Effector CD4-positive, alpha-beta T cell (primary cell): Measurements from ENCODE around the gene PHF5A.

Experiments
- DNase-seq: peaks from one replicate; pipeline ENCODE4 v3.0.0-alpha.2; 2020
- total RNA-seq: gene quantifications from one replicate; lab custom pipeline; 2026; lab: John Stamatoyannopoulos, UW

PHF5A gene, protein sequence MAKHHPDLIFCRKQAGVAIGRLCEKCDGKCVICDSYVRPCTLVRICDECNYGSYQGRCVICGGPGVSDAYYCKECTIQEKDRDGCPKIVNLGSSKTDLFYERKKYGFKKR
- 25.1 reads per million, percentile 52 among the genes with 10 or more reads in this experiment for total RNA-seq

GRCh38 chr22:41468381-41469217 lies at the start of gene PHF5A, which contains the start of gene ACO2:
PHF5A (minus strand) TSS chr22:41468692; CDS start chr22:41468653, 39 bp downstream.
ACO2 (plus strand) TSS chr22:41469117; CDS start chr22:41469147, 30 bp downstream.
- DNase-seq: peak; percentile 99

DNA sequence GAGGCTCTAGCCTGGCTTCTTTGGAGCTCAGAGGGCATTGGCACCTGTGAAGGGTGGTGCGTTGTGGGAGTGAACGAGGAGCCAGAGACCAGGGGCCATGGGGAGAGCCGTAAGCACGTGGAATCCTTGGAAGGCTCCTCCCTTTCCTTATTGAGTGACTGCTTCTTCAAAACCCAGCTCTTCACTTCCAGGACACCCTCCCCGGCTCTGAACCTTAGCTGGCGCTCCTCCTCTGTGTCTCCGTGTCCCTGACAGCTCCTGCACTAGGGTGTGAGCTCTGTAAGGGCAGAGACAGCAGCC lies 49.5 kb upstream of the PHF5A start:
- DNase-seq: no peak

DNA sequence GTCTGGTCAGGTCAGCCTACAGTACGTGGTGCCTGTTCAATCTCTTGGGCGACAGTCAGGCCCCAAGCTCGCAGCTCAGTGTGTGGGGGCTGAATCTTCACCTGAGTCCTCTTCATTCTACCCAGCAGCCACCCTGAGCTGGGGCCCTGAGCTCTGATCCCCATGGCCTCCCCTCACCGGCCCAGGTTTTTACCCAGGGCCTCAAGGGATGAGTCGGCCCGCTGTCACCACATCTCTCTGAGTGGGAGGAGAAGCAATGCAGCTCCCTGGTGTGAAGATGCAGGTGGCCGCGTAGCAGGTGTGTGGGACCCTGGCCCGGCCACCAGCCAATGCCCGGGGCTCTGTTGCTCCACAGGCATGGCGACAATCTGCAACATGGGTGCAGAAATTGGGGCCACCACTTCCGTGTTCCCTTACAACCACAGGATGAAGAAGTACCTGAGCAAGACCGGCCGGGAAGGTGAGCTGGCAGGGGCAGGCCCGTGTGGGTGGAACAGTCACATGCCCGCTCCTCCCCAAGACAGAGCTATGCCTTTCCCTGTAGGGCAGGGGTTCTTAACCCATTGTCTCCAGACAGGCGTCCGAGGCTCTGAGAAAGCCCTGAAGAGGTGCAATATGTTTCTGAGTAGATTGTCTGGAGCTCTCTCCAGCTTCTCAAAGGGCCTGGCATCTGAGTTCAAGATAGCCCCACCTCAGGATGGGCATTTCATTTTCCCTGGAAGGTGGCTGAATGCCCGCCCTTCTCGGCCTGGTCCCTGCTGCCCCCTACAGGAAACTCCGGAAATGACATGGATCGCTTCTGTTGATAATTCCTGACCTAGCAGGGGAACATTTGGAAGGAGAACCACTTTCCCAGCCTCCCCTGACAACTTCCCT lies 48.9 kb upstream of the PHF5A start:
- no peak for DNase-seq

DNA sequence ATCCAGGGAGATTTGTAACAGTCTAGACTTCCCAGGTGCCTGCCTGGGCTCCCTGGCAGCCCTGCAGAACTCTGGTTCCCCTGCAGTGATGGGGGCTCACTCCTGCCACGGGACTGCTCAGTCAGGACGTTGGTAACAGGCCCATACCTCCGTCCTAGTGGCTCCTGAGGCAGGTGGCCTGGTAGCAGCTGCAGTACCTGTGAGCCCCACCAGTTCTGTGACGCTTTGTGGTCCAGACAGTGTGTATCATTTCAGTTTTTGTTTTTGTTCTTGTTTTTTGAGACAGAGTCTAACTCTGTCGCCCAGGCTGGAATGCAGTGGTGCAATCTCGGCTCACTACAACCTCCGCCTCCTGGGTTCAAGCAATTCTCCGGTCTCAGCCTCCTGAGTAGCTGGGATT lies 48.0 kb upstream of the PHF5A start:
- no peak for DNase-seq

GRCh38 chr22:41513391-41513790 lies 44.9 kb upstream of the PHF5A start:
- DNase-seq: no peak

DNA sequence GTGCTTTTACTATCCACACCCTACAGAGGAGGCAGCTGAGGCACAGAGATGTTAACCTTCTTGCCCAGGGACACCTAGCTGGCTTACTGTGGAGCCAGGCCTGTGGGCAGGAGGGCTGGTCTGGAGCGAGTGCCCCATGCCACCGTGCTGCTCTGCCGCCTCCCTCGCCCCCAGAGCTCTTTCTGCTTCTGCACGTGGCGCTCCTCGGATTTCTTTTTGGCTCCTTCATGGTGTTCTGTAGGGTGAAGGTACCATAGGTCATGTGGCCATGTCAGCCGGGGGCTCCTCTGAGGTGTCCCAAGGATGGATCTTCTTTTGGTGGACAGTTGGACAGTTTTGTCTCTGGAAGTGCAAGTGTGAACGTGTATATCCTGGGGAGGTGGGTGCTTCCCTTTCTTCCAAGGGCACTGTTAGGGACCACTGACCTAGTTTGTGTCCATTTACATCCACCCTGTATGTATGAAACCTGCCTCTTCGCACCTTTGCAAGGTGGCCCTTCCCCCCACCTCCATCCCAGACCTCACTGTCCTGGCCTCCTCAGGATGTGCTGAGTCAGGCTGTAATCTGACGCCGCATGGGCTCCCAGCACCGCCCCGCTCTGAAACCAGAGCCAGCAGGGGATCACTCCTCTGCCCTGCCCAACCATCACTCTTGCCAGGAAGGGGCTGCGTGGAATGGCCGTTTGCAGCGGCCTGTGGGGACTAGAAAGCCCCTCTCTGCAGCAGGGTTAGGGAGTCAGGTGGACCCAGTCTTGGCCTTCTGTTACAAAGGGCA lies 44.1 kb upstream of the PHF5A start:
- no peak for DNase-seq

DNA sequence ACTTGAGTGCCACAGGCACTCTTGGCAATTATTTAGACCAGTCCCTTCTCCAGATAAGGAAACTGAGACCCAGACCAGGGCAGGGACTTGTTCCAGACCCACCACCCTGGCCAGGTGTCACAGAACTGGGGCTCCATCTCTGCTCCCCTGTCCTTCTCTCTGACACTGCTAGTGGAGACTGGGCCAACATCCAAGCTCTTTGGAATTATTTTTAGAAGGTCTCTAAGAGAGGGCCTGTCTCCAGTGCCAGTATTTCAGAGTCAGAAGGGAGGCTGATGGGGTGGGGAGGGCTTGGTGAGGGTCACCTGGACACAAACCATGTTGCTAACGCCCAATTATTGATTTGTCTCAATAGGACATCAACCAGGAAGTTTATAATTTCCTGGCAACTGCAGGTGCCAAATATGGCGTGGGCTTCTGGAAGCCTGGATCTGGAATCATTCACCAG lies 43.1 kb upstream of the PHF5A start:
- no peak for DNase-seq

- no peak for DNase-seq
Observed at GRCh38 chr22:41508770-41509170, 40.3 kb upstream of the PHF5A start.

GRCh38 chr22:41507330-41508063 lies 39.0 kb upstream of the PHF5A start:
- DNase-seq: no peak

GRCh38 chr22:41505511-41506220 lies 37.2 kb upstream of the PHF5A start:
- DNase-seq: no peak

DNA sequence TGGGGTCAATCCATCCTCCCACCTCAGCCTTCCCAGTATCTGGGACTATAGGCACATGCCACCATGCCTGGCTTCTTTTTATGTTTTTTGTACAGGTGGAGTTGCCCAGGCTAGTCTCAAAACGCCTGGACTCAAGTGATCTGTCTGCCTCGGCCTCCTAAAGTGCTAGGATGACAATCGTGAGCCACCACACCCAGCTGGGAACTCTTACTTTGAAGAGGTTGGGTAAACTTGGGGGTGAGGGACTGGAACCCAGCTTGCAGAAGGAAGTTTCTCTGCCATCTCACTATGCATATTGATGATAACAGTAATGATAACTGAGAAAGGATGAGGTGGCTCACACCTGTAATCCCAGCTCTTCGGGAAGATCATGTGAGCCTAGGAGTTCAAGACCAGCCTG lies 36.3 kb upstream of the PHF5A start:
- no peak for DNase-seq

DNA sequence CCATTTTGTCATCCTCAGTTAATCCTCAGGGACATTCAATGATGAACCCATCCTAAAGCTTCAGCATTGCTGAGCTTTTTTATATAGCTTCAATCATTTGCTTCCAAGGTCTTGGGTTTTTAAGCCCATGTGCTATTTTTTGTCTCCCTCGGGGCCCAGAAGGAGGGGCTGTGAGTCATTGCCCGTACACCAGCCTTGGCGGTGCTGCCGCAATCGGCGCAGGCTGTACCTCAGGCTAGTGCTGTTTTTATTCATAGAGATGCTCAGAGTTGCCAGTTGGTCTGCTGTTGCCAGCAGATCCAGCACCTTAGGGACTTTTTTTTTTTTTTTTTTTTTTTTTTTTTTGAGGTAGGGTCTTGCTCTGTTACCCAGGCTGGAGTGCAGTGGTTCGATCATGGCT lies 35.9 kb upstream of the PHF5A start:
- no peak for DNase-seq

DNA sequence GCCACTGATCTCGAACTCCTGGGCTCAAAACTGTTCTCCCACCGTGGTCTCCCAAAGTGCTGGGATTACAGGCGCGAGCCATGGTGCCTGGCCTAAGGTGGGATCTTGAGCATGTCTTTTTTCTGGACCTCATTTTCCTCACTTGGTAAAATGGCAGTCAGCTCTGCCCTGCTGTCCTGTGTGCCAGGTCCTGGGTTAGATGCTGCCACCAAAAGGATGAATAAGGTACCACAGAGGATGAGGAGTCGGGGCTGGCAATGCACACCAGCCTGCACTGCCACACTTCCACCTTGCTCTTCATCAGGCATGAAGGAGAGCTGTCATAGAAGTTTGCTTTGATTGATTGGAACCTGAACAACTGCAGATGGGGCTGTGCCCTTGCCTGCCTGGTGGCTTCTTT lies 32.7 kb upstream of the PHF5A start:
- DNase-seq: no peak

- DNase-seq: no peak
Observed at GRCh38 chr22:41500303-41500702, 31.8 kb upstream of the PHF5A start.

DNA sequence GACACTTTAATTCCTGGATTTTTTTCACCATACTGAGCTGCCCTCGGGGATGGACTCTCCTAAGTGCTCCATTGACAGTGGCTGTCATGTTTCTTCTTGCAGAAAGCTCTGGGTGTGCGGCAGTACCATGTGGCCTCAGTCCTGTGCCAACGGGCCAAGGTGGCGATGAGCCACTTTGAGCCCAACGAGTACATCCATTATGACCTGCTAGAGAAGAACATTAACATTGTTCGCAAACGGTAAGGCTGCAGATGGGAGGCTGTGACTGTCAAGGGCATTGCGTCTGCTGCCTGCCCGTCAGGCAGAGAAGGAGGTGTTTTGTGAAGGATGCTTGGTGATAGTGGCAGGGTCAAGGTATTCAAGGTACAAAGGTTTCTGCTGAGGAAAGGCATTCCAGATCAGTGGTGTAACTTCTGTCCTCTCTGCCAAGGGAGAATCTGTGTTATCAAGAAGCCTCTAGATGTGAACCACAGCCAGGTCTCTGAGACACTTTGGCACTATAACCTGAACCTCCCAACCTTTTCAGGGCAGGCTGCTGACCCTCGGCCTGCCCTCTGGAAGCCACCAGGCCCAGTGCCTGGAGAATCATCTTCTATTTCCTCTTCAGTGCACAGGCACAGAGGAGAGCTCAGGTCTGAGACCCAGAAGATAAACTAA lies 31.3 kb upstream of the PHF5A start:
- DNase-seq: no peak

- DNase-seq: no peak
Observed at GRCh38 chr22:41498303-41498835, 29.9 kb upstream of the PHF5A start.

DNA sequence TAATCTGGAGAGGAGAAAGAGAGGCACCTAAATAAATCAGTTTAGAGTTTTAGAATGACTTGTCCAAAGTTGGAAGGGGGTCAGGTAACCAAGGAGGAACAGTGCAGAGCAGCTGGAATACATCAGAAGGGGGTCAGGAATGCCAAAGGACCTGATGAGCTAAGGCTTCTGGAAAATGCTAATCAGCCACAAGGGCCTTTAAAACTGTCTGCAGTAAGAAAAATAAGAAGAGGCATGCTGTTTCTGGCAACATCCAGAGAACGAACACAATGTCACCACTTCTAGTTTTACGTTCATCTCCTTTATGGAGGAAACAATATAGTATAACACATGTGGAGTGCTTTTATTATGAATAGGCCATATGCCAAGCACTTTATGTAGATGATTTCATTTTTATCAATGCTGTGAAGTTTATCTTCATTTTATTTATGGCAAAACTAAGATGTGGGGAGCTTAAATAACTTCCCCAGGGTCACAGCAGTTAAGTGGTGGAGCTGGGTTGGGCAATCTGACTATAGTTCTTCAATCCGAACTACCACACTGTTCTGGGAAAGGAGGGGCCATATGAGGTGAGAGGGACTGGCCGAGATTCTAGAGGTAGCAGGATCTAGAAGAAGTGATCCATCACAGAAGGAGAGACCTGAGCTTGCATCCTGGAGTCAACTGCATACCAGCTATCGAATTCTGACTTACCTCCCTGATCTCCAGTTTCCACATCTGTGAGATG lies 23.0 kb upstream of the PHF5A start:
- DNase-seq: no peak

DNA sequence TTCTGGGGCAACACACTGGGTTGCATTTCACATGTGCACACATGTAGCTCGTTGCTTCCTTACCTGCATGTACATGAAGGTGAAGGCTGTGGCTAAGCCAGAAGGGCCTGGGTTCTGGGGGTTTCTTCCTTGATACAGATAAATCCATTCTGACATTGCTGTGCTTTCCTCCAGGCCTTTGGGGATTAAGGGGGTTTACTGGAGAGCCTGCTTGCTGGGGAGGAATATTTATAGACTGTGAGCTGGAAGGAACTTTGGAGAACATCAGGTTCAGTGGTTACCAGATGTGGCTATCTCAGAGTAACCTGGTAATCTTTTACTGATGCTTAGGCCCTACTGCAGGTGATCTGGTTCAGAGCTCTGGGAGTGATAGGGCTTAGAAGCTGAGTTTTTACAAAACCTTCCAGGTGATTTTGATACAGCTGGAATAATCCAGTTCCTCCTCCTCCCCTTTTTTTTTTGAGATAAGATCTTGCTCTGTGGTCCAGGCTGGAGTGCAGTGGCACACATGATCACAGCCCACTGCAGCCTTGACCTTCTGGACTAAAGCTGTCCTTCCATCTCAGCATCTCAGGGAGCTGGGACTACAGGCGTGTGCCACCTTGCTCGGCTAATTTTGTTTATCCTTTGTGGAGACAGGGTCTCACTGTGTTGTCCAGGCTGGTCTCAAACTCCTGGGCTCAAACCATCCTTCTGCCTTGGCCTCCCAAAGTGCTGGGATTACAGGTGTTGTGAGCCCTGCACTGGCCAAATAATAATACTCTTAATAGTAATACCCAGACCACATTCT lies 20.3 kb upstream of the PHF5A start:
- DNase-seq: no peak

DNA sequence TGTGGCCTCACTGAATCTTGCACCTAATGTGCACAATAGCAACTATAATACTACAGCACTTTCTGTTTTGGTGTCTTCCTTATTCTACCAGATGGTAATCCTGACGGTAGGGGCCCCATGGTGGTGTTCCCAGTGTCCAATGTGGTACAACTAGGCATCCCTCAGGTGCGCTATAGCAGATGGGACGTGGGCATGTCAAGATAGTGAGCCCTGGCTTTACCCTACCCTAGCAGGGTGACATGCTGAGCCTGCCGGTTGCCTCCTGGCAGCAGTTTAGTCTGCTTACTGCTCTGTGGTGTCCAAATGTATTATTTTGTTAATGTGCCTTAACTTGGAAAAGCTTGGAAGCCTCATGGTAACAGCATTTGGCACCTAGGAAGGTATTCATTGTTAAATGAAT lies 19.6 kb upstream of the PHF5A start:
- no peak for DNase-seq
